Measurements from ENCODE around the gene TEX264. TPM values are rescaled to one million over a fixed set of nuclear protein-coding genes. Genes with fewer than 3 reads are reported as not detected.
A peak's percentile ranks its signal among the peaks of the same experiment; 100 is the strongest.

The TEX264 gene
- total and polyA plus RNA-seq, 2 of the 13 experiments (the other 11 are each of a cell fraction or from before 2014, with no cell fraction given): 35.2 to 52.1 TPM

DNA sequence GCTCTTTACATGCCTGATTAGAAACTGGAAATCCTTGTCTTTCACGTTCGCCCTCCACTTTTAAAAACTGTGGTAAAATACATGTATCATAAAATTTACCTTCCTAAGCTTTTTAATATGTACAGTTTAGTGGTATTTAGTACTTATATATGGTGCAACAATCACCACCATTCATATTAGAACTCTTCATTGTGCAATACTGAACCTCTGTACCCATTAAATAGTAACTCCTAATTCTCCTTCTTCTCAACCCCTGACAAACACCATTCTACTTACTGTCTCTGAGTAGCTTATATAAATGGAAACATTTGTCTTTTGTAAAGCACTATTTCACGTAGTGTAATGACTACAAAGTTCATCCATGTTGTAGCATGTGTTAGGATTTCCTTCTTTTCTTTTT, 64.0 kb downstream of the TEX264 start:
- H2AFZ ChIP-seq (ENCODE audit: low read length): no peak overlapping the region
- no peaks in the 10 kb centered on the region for H3K36me3 ChIP-seq (replicated peaks in 1 of 2; ENCODE audit: control insufficient read depth in 1 of 2, insufficient read depth in 2 of 2, low read length in 2 of 2)
- FAIRE-seq: no peak
- peaks cover 0 to 6% of the 10 kb centered on the region in 2 experiments; a peak in 2 of 5 replicates for H3K27me3 ChIP-seq (ENCODE audit: control insufficient read depth in 1 of 2, insufficient read depth in 2 of 2, low read length in 2 of 2)
- in situ Hi-C loops (cut with HindIII; ENCODE audit: extremely low pct_ligation_motif_present, low pct_unique_long_range_greater_than_20kb) (no loop called here), intact Hi-C loops (cut with micrococcal nuclease; ENCODE audit: unreplicated experiment) (no loop called here)
- H3K9ac ChIP-seq (ENCODE audit: insufficient read depth, low read depth, low read length): no peak overlapping the region
- DNase-seq (ENCODE audit: low spot score): peak; percentile 34
- POLR2A ChIA-PET: no interaction called here
- no TSS peak for BruUV-seq (replicated peaks)
- no peaks in the 10 kb centered on the region for H3K9me3 ChIP-seq (ENCODE audit: low read length)
- no peaks in the 10 kb centered on the region for H3K79me2 ChIP-seq (ENCODE audit: insufficient read depth, low read length)
- H4K20me1 ChIP-seq (ENCODE audit: insufficient read depth, low read length): no peaks in the 10 kb centered on the region
- peak overlapping the region in 1 of 3 experiments; percentile 22; a peak in 1 of 6 replicates for H3K4me3 ChIP-seq (replicated peaks in 1 of 3; ENCODE audit: insufficient read depth in 1 of 3, low read depth in 2 of 3, low read length in 3 of 3)
- ATAC-seq: no peak; the same call in 2 of the 3 replicates
- 4% methylated on average over 3 of the region's 3 CpGs for WGBS (ENCODE audit: low lambda C conversion rate)
- peaks cover 15% of the 10 kb centered on the region for H3K4me1 ChIP-seq (ENCODE audit: insufficient read depth, low read length)
- TF ChIP-seq ZNF629 (CRISPR knock-in tag; conservative IDR thresholded peaks at IDR 0.05) (0 out of 2 replicates have a peak, but pooled peaks have one; percentile 23), CEBPB (IDR thresholded peaks at IDR 0.05; ENCODE audit: borderline replicate concordance, low read depth, low read length) (peak; percentile 87), CEBPG (CRISPR knock-in tag; IDR thresholded peaks at IDR 0.05) (peak; percentile 78)
- TF ChIP-seq, protein P1, sequence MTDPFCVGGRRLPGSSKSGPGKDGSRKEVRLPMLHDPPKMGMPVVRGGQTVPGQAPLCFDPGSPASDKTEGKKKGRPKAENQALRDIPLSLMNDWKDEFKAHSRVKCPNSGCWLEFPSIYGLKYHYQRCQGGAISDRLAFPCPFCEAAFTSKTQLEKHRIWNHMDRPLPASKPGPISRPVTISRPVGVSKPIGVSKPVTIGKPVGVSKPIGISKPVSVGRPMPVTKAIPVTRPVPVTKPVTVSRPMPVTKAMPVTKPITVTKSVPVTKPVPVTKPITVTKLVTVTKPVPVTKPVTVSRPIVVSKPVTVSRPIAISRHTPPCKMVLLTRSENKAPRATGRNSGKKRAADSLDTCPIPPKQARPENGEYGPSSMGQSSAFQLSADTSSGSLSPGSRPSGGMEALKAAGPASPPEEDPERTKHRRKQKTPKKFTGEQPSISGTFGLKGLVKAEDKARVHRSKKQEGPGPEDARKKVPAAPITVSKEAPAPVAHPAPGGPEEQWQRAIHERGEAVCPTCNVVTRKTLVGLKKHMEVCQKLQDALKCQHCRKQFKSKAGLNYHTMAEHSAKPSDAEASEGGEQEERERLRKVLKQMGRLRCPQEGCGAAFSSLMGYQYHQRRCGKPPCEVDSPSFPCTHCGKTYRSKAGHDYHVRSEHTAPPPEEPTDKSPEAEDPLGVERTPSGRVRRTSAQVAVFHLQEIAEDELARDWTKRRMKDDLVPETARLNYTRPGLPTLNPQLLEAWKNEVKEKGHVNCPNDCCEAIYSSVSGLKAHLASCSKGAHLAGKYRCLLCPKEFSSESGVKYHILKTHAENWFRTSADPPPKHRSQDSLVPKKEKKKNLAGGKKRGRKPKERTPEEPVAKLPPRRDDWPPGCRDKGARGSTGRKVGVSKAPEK (CRISPR knock-in tag; IDR thresholded peaks at IDR 0.05; ENCODE audit: borderline replicate concordance): no peak
- CTCF ChIA-PET (ENCODE audit: low intra/inter-chr PET ratio, low total read pairs): no interaction called here
- no peak overlapping the region for H3K27ac ChIP-seq (ENCODE audit: extremely low read length, insufficient read depth, low read length)
- peak overlapping the region; percentile 50 for H3K4me2 ChIP-seq (ENCODE audit: low read depth, low read length)

DNA sequence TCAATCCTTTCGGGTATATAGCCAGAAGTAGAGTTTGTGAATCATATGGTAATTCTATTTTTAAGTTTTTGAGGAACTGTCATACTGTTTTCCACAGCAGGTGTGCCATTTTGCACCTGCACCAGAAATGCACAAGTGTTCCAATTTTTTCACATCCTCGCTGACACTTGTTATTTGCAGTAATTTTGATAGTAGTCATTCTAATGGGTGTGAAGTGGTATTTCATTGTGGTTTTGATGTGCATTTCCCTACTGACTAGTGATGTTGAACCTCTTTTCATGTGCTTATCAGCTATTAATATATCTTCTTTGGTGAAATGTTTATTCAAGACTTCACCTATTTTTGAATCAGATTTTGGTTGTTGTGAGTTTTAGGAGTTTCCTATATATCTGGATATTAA, 64.9 kb downstream of the TEX264 start:
- H3K36me3 ChIP-seq (replicated peaks in 1 of 2; ENCODE audit: control insufficient read depth in 1 of 2, insufficient read depth in 2 of 2, low read length in 2 of 2): no peaks in the 10 kb centered on the region
- H3K4me3 ChIP-seq (replicated peaks in 1 of 3; ENCODE audit: insufficient read depth in 1 of 3, low read depth in 2 of 3, low read length in 3 of 3): no peak overlapping the region
- ChIA-PET CTCF (ENCODE audit: low intra/inter-chr PET ratio, low total read pairs) (no interaction called here), POLR2A (no interaction called here)
- in situ Hi-C loops (cut with HindIII; ENCODE audit: extremely low pct_ligation_motif_present, low pct_unique_long_range_greater_than_20kb): no loop called here
- peaks cover 15% of the 10 kb centered on the region for H3K4me1 ChIP-seq (ENCODE audit: insufficient read depth, low read length)
- FAIRE-seq: no peak
- H2AFZ ChIP-seq (ENCODE audit: low read length): no peak overlapping the region
- intact Hi-C loops (cut with micrococcal nuclease; ENCODE audit: unreplicated experiment): no loop called here
- no peak overlapping the region for H3K9ac ChIP-seq (ENCODE audit: insufficient read depth, low read depth, low read length)
- H3K9me3 ChIP-seq (ENCODE audit: low read length): no peaks in the 10 kb centered on the region
- no peak for DNase-seq (ENCODE audit: low spot score)
- WGBS (ENCODE audit: low lambda C conversion rate): 30% methylated on average over 2 of the region's 2 CpGs
- H3K27me3 ChIP-seq (ENCODE audit: control insufficient read depth in 1 of 2, insufficient read depth in 2 of 2, low read length in 2 of 2): peaks cover 0 to 8% of the 10 kb centered on the region in 2 experiments; a peak in 1 of 5 replicates
- H4K20me1 ChIP-seq (ENCODE audit: insufficient read depth, low read length): no peaks in the 10 kb centered on the region
- H3K27ac ChIP-seq (ENCODE audit: extremely low read length, insufficient read depth, low read length): no peak overlapping the region
- no peaks in the 10 kb centered on the region for H3K79me2 ChIP-seq (ENCODE audit: insufficient read depth, low read length)
- ATAC-seq: no peak
- BruUV-seq (replicated peaks): no TSS peak
- no peak overlapping the region for H3K4me2 ChIP-seq (ENCODE audit: low read depth, low read length)
- TF ChIP-seq, protein P2, sequence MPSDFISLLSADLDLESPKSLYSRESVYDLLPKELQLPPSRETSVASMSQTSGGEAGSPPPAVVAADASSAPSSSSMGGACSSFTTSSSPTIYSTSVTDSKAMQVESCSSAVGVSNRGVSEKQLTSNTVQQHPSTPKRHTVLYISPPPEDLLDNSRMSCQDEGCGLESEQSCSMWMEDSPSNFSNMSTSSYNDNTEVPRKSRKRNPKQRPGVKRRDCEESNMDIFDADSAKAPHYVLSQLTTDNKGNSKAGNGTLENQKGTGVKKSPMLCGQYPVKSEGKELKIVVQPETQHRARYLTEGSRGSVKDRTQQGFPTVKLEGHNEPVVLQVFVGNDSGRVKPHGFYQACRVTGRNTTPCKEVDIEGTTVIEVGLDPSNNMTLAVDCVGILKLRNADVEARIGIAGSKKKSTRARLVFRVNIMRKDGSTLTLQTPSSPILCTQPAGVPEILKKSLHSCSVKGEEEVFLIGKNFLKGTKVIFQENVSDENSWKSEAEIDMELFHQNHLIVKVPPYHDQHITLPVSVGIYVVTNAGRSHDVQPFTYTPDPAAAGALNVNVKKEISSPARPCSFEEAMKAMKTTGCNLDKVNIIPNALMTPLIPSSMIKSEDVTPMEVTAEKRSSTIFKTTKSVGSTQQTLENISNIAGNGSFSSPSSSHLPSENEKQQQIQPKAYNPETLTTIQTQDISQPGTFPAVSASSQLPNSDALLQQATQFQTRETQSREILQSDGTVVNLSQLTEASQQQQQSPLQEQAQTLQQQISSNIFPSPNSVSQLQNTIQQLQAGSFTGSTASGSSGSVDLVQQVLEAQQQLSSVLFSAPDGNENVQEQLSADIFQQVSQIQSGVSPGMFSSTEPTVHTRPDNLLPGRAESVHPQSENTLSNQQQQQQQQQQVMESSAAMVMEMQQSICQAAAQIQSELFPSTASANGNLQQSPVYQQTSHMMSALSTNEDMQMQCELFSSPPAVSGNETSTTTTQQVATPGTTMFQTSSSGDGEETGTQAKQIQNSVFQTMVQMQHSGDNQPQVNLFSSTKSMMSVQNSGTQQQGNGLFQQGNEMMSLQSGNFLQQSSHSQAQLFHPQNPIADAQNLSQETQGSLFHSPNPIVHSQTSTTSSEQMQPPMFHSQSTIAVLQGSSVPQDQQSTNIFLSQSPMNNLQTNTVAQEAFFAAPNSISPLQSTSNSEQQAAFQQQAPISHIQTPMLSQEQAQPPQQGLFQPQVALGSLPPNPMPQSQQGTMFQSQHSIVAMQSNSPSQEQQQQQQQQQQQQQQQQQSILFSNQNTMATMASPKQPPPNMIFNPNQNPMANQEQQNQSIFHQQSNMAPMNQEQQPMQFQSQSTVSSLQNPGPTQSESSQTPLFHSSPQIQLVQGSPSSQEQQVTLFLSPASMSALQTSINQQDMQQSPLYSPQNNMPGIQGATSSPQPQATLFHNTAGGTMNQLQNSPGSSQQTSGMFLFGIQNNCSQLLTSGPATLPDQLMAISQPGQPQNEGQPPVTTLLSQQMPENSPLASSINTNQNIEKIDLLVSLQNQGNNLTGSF (CRISPR knock-in tag; IDR thresholded peaks at IDR 0.05): no peak
- no peak for TF ChIP-seq FOXA3 (CRISPR knock-in tag; IDR thresholded peaks at IDR 0.05)
- no peak for TF ChIP-seq RBFOX2 (IDR thresholded peaks at IDR 0.05; ENCODE audit: low read depth, low read length)
- no peak for TF ChIP-seq NPAS2 (CRISPR knock-in tag; IDR thresholded peaks at IDR 0.05; ENCODE audit: borderline replicate concordance)
- no peak for TF ChIP-seq ZSCAN20 (CRISPR knock-in tag; IDR thresholded peaks at IDR 0.05; ENCODE audit: borderline replicate concordance)
